ENCODE data around the gene U2AF2. TPM values are rescaled to one million over a fixed set of nuclear protein-coding genes. Genes with fewer than 3 reads are reported as not detected.

The U2AF2 gene
- total and polyA plus RNA-seq, 2 of the 8 experiments (the other 6 are each of a cell fraction or from before 2014, with no cell fraction given), result 162 to 252 TPM

GRCh38 chr19:55699221-55699620, 44.4 kb downstream of the U2AF2 start:
- Histone ChIP-seq H2BK20ac (ENCODE audit: low read length) (no peak overlapping the region), H3K36me3 (ENCODE audit: control insufficient read depth in 2 of 4, insufficient read depth in 4 of 4, low read length in 3 of 4) (peaks cover 2 to 14% (median 9%) of the 10 kb centered on the region in 4 experiments; a peak in 6 of 8 replicates), H2BK120ac (replicated peaks; ENCODE audit: low read depth, low read length) (no peak overlapping the region), H2BK15ac (ENCODE audit: low read length) (no peak overlapping the region), H3K9me3 (ENCODE audit: insufficient read depth in 2 of 2, low read depth in 1 of 2, low read length in 1 of 2) (peaks cover under 1 to 15% of the 10 kb centered on the region in 2 experiments; a peak in 2 of 4 replicates), H4K5ac (ENCODE audit: insufficient read length, low read depth, low read length) (no peak overlapping the region), H2AK5ac (ENCODE audit: low read depth, low read length) (no peak overlapping the region), H3K18ac (ENCODE audit: extremely low read depth, low read length) (no peak overlapping the region), H3K4me3 (ENCODE audit: extremely low read depth in 1 of 4, insufficient read depth in 2 of 4, low read depth in 3 of 4, low read length in 4 of 4) (no peak overlapping the region), H3K23me2 (ENCODE audit: low read depth, low read length) (no peaks in the 10 kb centered on the region), H2BK12ac (ENCODE audit: low read depth, low read length) (no peak overlapping the region), H3K79me1 (ENCODE audit: low read depth, low read length) (no peaks in the 10 kb centered on the region), H4K91ac (replicated peaks; ENCODE audit: insufficient read length, low read length) (no peak overlapping the region), H3K4me1 (replicated peaks in 1 of 4; ENCODE audit: control insufficient read depth in 3 of 4, insufficient read depth in 4 of 4, low read length in 3 of 4) (no peaks in the 10 kb centered on the region; a peak in 1 of 7 replicates), H3K27ac (ENCODE audit: low read depth, low read length) (no peak overlapping the region), H4K20me1 (replicated peaks in 1 of 2; ENCODE audit: control insufficient read depth in 1 of 2, insufficient read depth in 2 of 2, low read length in 2 of 2) (peaks cover 0 to 4% of the 10 kb centered on the region in 2 experiments), H2BK5ac (ENCODE audit: low read depth, low read length) (no peak overlapping the region), H3K79me2 (ENCODE audit: control insufficient read depth in 1 of 2, insufficient read depth in 2 of 2, low read length in 2 of 2) (no peaks in the 10 kb centered on the region), H4K8ac (ENCODE audit: extremely low read depth, insufficient read depth, low read length) (no peak overlapping the region), H3K56ac (replicated peaks; ENCODE audit: insufficient read length, low read depth, low read length) (no peak overlapping the region), H2AFZ (ENCODE audit: low read length) (no peak overlapping the region), H3K27me3 (replicated peaks in 1 of 4; ENCODE audit: control insufficient read depth in 3 of 4, extremely low read depth in 1 of 4, insufficient read depth in 3 of 4, low read length in 3 of 4) (no peaks in the 10 kb centered on the region), H3K4me2 (ENCODE audit: insufficient read depth in 1 of 2, low read depth in 2 of 2, low read length in 2 of 2) (no peak overlapping the region), H3K23ac (ENCODE audit: insufficient read length) (no peak overlapping the region), H3K9ac (replicated peaks in 1 of 4; ENCODE audit: extremely low read depth in 1 of 4, low read depth in 3 of 4, low read length in 3 of 4) (no peak overlapping the region), H3K14ac (ENCODE audit: insufficient read length) (no peak overlapping the region), H3K4ac (replicated peaks; ENCODE audit: insufficient read length, low read depth, low read length) (no peak overlapping the region)
- FAIRE-seq, result no peak
- POLR2A ChIA-PET (ENCODE audit: partially characterized antibody), result interaction anchor here (0.9 to 1.3 kb wide), 3 partner anchors 18 to 27 kb away, joined by 3 to 5 read pairs (median 4); partner anchors contain the start of gene EPN1
- TF ChIP-seq BACH1 (IDR thresholded peaks at IDR 0.05; ENCODE audit: low read length), result no peak
- TF ChIP-seq CTCF (IDR thresholded peaks at IDR 0.05; ENCODE audit: control extremely low read depth in 1 of 3, insufficient read depth in 1 of 3, low read depth in 1 of 3, low read length in 3 of 3), result no peak
- no peak for TF ChIP-seq SIN3A (conservative IDR thresholded peaks at IDR 0.05 in 1 of 2, IDR thresholded peaks at IDR 0.05 in 1 of 2; ENCODE audit: low read depth in 1 of 2, low read length in 2 of 2)
- no peak for TF ChIP-seq GTF2F1 (IDR thresholded peaks at IDR 0.05; ENCODE audit: borderline replicate concordance, low read depth, low read length)
- WGBS, 2 experiments (ENCODE audit: extremely low coverage in 1 of 2, insufficient coverage in 1 of 2, insufficient read length in 1 of 2, insufficient replicate concordance in 2 of 2, low coverage in 1 of 2, low lambda C conversion rate in 2 of 2, missing lambda C conversion rate in 1 of 2), result 92% methylated on average over 11 of the region's 11 CpGs; no CpG with 5 or more reads in 1 of the 2 experiments
- no peak for DNase-seq (ENCODE audit: low read depth in 1 of 2, low spot score in 2 of 2)
- CTCF ChIA-PET (ENCODE audit: partially characterized antibody), result interaction anchor here (0.6 kb wide), 1 partner anchor 863 kb away, joined by 3 read pairs; no protein-coding TSS in a partner anchor

All from H1 (cell line).